Measurements from ENCODE around the gene MAGI1.

- TF ChIP-seq EP300 (IDR thresholded peaks at IDR 0.05) (no peak), CTCF (IDR thresholded peaks at IDR 0.05) (no peak), POLR2A (IDR thresholded peaks at IDR 0.05) (no peak), POLR2AphosphoS5 (IDR thresholded peaks at IDR 0.05) (no peak)
These were observed 245.1 kb downstream of the MAGI1 start for GRCh38 chr3:65793495-65794200.
